ENCODE results near the gene FUZ.

- no peak for TF ChIP-seq CTCF (IDR thresholded peaks at IDR 0.05)
- no peak for TF ChIP-seq POLR2A (IDR thresholded peaks at IDR 0.05)
These were observed 6.5 kb downstream of the FUZ start for GRCh38 chr19:49806620-49806959.

Data from esophagus squamous epithelium (tissue), 4 donors.